WI38 (cell line): ENCODE measurements around the gene ELMO1.

ENCODE experiments used
- H3K4me3 ChIP-seq: 2 replicates; pipeline ENCODE4 v1.5.1; 2011; ENCODE audit warnings: low read depth, mild to moderate bottlenecking, control low read depth, low read length
- TF ChIP-seq, protein P1 (sequence below): IDR thresholded peaks from 2 replicates; pipeline ENCODE4 v1.5.1; 2012; ENCODE audit warnings: low read depth, mild to moderate bottlenecking, control low read depth, low read length

ELMO1 gene

DNA sequence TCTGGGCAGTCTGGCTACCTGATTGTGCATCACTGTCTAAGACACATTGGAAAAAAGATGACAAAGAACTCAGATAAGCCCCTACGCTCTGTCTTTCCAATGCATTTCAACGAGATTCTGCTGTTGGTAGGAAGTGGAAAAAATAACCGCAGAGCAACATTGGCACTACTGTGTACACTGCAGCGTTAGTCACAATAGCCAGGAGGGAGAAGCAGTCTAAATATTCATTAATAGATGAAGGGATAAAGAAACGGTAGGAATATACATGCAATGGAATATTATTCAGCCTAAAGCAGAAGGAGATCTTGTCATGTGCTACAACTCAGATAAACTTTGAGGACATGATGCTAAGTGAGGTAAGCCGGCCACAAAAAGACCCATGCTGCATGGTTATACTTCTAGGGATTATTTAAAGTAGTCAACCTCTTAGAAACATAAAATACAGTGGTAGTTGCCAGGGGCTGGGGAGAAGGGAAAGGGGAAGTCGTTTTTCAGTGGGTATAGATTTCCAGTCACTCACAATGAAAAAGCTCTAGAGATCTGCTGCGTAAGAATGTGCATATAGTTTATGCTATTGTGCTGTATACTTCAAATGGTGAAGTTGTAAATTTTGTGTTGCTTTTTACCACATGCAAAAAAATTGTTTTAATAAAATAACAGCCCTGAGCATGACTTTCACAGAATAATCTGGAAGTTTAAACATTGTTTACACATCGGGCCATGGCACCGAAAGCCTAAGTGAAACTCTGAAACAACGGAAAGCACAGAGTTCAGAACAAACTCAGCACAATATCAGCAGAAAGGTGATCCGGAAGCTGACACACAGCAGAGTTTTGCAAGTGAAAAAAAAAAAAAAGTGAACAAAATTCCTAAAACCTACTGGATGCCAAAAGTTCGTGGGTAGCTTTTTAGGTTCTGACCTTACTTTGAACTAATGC lies 40.1 kb downstream of the ELMO1 start:
- TF ChIP-seq, protein P1, sequence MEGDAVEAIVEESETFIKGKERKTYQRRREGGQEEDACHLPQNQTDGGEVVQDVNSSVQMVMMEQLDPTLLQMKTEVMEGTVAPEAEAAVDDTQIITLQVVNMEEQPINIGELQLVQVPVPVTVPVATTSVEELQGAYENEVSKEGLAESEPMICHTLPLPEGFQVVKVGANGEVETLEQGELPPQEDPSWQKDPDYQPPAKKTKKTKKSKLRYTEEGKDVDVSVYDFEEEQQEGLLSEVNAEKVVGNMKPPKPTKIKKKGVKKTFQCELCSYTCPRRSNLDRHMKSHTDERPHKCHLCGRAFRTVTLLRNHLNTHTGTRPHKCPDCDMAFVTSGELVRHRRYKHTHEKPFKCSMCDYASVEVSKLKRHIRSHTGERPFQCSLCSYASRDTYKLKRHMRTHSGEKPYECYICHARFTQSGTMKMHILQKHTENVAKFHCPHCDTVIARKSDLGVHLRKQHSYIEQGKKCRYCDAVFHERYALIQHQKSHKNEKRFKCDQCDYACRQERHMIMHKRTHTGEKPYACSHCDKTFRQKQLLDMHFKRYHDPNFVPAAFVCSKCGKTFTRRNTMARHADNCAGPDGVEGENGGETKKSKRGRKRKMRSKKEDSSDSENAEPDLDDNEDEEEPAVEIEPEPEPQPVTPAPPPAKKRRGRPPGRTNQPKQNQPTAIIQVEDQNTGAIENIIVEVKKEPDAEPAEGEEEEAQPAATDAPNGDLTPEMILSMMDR, result no peak
- H3K4me3 ChIP-seq, result no peak overlapping the region

DNA sequence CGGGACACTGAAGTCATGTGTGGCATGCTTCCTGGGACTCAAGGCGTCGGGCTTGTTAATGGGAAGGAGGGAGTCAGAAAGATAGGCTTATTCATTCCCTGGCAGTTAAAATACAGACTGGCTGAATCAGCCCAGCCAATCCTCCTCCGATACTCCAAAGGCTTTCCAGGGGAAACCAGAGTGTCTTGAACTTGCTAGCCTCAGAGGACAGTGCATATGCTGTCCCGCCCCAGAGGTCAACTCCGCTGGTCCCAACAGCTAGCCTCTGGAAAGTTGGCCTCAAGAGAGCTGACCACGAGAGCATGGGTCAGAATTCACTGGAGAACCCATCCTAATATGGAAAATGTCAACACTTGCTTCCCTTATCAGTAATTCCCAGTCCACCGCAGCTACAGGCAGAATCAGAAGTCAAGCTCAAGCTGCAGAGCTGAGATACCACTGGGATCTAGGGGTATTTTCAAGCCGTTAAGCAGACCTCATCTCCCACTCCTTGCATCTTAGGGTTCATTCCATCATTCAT lies 43.0 kb downstream of the ELMO1 start:
- H3K4me3 ChIP-seq, result no peak overlapping the region
- TF ChIP-seq, protein P1, result no peak

DNA sequence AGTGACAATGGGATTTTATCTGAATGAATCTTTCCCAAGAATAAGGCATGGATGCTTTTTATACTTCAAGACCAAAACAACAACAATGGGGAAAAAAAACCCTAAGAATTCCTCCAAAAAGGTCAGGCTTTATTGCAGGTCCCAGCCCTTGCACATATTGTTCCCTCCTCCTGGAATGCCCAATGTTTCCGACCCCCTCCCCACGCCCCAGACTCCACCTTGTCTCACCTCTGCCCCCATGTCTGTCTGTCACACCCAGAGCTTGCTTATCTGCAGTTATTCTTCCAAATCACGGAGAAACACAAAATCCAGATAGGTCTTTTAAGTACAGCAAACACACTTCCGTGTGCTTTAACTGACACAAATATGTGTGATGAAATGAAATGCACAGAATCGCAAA lies 43.5 kb downstream of the ELMO1 start:
- TF ChIP-seq, protein P1, result no peak
- no peak overlapping the region for H3K4me3 ChIP-seq

DNA sequence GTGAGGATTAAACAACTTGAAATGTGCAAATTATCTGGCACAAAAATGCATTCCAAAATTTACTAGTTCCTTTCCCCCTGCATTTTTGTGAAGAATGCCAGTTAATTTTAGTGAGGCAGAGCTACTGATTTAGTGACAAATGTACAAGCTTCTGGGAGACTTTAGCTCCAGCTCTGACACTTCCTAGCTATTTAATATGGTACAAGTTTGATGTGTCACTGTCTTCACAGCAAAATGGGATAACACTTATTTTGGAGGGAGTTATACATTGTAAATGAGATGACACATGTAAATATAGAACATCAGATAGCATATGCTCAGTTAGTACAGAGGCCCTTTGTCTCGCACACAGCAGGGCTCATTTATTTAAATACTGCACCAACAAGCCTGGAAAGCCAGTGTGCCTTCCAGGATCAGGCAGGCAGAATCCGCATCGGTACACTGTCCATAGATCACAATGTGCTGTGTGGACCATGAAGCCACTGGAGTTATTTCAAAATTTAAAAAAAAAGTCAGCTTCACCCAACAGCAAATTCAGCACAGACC lies 48.7 kb downstream of the ELMO1 start:
- no peak overlapping the region for H3K4me3 ChIP-seq
- TF ChIP-seq, protein P1, result no peak

DNA sequence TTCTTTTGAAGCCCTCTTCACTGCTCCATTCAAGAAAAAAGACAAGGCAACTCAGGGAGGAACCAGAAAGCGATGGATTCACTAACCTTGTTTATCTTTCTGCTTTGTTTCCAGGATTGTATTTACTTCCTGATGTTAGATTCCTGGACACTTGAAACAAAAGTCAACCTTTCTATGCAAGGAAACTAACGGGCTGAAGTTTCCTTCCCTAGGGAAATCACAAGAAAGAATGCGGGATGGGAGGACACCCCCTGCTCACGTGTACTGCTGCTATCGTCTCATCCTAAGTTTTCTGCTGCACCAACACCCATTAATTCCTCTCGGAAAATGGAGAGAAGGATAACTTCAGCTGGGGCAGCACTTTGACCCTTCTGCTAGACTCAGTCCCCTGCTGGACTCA lies 50.3 kb downstream of the ELMO1 start:
- TF ChIP-seq, protein P1, result no peak
- H3K4me3 ChIP-seq, result no peak overlapping the region

DNA sequence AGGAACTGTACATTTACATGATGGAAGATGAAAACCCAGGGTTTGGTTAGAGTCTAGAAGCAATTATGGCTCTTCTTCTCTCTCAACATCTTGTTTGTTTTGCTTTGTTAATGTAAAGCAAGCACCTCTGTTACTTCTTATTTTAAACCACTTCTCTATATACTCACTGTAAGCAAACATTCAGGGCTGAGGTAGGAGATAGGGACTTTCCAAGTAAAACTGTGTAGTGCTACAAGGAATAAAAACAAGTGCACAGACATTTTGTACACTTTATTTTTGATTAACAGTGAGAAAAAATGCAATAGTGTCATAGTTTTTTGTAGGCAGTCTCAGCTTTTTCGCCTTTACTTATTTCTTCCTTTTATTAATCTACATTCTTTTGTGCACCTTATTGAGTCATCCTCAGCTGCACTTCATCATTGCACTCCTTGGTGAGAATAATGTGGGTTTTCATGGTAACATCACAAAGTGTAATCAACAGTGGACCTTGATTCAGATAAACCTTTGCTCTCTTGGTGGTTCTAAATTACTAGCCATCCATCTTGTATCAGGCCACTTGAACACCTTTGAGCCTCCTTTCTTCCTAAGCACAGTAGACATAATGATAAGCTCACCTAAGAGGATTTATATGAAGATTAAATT lies 52.9 kb downstream of the ELMO1 start:
- no peak overlapping the region for H3K4me3 ChIP-seq
- TF ChIP-seq, protein P1, result no peak
